GM18873 (cell line): ENCODE data around the gene CD276.

Experiments
- ATAC-seq: cut with Tn5 transposase; IDR thresholded peaks from one replicate; pipeline ENCODE4 v1.9.1; 2021; ENCODE audit warnings: mild to moderate bottlenecking, moderate library complexity, moderate number of reproducible peaks; ENCODE audit not compliant: unreplicated experiment, low FRiP score

The CD276 gene

DNA sequence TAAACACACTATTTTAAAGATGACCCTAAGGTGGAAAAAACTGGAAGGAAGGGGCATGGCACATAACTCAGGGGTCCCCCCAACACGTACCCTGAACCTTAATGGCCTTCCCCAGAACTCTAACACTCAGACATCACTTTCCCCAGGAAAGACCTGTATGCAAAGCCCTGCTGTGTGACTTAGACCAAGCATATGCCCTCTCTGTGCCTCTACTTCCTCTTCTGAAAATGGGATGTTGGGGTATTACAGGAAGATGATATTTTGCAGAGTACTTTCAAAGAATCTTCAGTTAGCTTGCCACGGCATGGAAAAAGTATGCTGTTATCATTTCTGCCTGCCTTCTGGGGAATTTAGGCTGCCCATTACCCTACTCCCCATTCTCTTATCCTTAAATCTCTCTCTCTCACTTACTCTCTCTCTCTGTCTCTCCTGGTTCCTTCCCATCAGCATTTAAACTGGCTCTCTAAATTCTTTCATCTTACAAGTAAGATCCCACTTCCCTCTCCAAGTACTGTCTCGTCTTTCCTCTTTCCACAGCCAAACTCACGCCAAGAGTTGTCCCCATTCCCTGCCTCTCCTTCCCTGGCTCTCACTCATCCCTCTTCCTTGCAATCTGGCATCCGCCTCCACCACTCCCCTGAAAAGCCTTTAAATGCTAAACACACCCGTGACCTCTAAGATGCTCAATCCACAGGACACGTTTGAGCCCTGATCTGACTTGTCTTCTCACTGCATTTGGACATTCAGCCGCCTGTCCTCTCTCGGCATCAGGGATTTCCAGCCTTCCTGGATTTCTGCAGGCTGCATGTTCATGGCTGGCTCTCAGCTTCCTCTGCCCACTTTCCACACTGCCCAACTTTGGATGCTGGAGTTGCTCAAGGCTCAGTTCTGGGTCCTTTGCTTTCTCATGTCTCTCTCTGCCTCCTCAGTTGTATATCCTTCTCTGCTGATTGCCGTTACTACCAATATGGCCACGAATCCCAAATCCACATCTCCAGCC, 76.4 kb downstream of the CD276 start:
- no peak for ATAC-seq

DNA sequence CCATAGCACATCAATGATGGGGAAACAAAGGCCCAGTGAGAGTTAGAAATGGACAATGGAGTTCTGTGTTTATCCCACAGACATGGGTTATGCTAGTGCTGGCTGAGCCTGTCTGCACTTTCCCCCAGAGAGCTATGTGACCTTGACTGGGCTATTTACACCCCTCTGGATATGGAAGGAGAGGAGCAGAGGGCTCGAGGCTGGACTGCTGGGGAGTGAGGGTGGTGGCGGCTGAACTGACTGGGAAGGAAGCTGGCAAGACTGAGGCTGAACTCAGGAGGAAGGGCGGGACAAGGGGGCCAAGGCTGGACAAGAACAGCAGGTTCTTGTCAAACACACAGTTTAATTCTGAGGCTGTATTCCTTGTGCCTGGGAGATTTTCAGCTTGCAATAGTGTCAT, 79.7 kb downstream of the CD276 start:
- no peak for ATAC-seq
